Activated CD8-positive, alpha-beta T cell treated with anti-CD3 and anti-CD28 coated beads for 36 hours (primary cell): ENCODE measurements around the gene IDH2. TPM values are rescaled to one million over a fixed set of nuclear protein-coding genes. Genes with fewer than 3 reads are reported as not detected.
A peak's percentile ranks its signal among the peaks of the same experiment; 100 is the strongest.

Source experiments
- ATAC-seq: fragments of 200-7000 bp; cut with Tn5 transposase; one replicate; pipeline ENCODE4 v1.10.0; 2021; ENCODE audit warnings: mild to moderate bottlenecking, moderate library complexity
- CTCF ChIA-PET: fragments of 350-600 bp; sonication (Branson Sonifier 250); formaldehyde crosslinking; loops from one replicate; lab custom pipeline; 2021; ENCODE audit warnings: antibody characterized with exemption; lab: Charles Lee
- POLR2A ChIA-PET: fragments of 350-600 bp; sonication (Branson Sonifier 250); formaldehyde crosslinking; loops from one replicate; lab custom pipeline; 2021; ENCODE audit warnings: antibody characterized with exemption; lab: Charles Lee
- DNase-seq: peaks from one replicate; pipeline ENCODE4 v3.0.0-alpha.2; 2020
- H3K27ac Mint-ChIP-seq: one replicate; pipeline ENCODE4 v1.8.0; 2021; ENCODE audit warnings: mild to moderate bottlenecking, mixed read lengths
- H3K27me3 Mint-ChIP-seq: one replicate; pipeline ENCODE4 v1.8.0; 2021; ENCODE audit warnings: mixed read lengths
- H3K36me3 Mint-ChIP-seq: one replicate; pipeline ENCODE4 v1.8.0; 2021; ENCODE audit warnings: low read depth, mixed read lengths
- H3K4me1 Mint-ChIP-seq: one replicate; pipeline ENCODE4 v1.8.0; 2021; ENCODE audit warnings: low read depth, mixed read lengths
- H3K4me3 Mint-ChIP-seq: one replicate; pipeline ENCODE4 v1.8.0; 2021; ENCODE audit warnings: mild to moderate bottlenecking, moderate library complexity, mixed read lengths
- H3K9me3 Mint-ChIP-seq: one replicate; pipeline ENCODE4 v1.8.0; 2021; ENCODE audit warnings: mixed read lengths
- intact Hi-C: fragments of 100-400 bp; cut with micrococcal nuclease; formaldehyde crosslinking; loops from one replicate; pipeline ENCODE4 v1.10.0; 2022
- total RNA-seq, 2 experiments: library from RNA; stranded (reverse); gene quantifications; one replicate each; pipeline ENCODE4 v1.2.3, GENCODE V29; 2021
- TF ChIP-seq, protein P1 (sequence below): fragments of 200-600 bp; IDR thresholded peaks from one replicate; pipeline ENCODE4 v1.8.0; 2022; ENCODE audit warnings: antibody characterized with exemption, mild to moderate bottlenecking

The IDH2 gene
- total RNA-seq, 2 experiments from 2014 or later: 171 to 180 TPM

DNA sequence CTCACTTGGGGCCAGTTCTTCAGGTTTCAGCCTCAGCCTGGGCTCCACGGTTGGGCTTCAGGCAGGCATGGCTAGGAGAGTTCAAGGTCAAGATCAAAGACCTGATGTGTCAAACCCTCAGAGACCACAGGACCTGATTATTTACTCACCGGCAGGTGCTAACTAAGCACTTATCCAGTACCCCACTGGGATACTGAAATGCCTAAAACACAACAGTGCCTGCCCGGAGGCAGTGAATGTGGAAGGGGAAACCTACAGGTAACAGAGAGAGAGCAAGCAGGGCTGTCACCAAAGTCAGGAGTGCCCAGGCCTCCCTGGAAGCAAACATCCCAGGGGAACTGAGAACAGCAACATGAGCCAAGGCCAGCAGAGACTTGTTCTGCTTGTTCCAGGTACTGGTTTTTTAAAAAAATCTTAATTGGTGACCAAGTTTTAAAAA is 6.7 kb downstream of the IDH2 start:
- ChIA-PET POLR2A (interaction anchor here (1.2 kb wide), 1 partner anchor 172 kb away, joined by 3 read pairs; no protein-coding TSS in a partner anchor), CTCF (interaction anchor here (1.6 kb wide), 1 partner anchor 47 kb away, joined by 4 read pairs; no protein-coding TSS in a partner anchor)
- Mint-ChIP-seq H3K36me3 (peaks cover 42% of the 10 kb centered on the region), H3K27me3 (no peaks in the 10 kb centered on the region), H3K4me3 (peak overlapping the region; percentile 12), H3K9me3 (peaks cover 2% of the 10 kb centered on the region), H3K27ac (peak overlapping the region; percentile 96), H3K4me1 (peaks cover 70% of the 10 kb centered on the region)
- no peak for ATAC-seq
- TF ChIP-seq, protein P1, sequence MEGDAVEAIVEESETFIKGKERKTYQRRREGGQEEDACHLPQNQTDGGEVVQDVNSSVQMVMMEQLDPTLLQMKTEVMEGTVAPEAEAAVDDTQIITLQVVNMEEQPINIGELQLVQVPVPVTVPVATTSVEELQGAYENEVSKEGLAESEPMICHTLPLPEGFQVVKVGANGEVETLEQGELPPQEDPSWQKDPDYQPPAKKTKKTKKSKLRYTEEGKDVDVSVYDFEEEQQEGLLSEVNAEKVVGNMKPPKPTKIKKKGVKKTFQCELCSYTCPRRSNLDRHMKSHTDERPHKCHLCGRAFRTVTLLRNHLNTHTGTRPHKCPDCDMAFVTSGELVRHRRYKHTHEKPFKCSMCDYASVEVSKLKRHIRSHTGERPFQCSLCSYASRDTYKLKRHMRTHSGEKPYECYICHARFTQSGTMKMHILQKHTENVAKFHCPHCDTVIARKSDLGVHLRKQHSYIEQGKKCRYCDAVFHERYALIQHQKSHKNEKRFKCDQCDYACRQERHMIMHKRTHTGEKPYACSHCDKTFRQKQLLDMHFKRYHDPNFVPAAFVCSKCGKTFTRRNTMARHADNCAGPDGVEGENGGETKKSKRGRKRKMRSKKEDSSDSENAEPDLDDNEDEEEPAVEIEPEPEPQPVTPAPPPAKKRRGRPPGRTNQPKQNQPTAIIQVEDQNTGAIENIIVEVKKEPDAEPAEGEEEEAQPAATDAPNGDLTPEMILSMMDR: no peak
- DNase-seq: peak; percentile 50
- intact Hi-C loops: loop anchor here (5.0 kb wide), 1 partner anchor 203 kb away; the partner anchor contains the start of gene AP3S2

- peaks cover 2% of the 10 kb centered on the region for H3K9me3 Mint-ChIP-seq
These were observed 10.9 kb downstream of the IDH2 start for GRCh38 chr15:90091156-90091931.

DNA sequence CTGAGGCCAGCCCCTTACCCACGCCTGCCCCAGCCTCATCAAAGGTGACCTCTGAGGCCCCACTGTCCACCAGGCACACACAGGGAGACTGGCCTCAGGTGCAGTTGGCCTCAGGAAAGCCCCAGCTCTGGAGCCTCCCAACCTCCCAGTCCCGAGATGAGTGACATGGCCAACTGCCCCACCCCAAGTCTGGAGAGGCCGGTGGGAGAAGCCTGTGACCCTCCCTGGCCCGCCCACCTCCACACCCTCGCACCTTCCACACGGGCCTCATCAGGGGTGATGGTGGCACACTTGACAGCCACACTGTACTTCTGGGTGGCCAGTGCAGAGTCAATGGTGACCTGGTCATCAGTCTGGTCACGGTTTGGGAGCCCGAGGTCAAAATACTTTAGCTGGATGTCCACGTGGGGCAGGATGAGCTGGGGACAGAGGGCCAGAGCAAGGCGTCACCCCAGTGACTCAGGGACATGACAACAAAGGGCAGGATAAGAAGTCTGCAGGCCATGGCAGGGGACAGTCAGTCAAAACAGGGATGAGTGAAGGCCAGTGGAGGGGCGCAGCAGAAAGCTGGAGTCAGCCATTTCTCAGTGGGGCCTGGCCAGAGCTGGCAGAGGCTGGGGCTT is 11.9 kb downstream of the IDH2 start:
- CTCF ChIA-PET: no interaction called here
- intact Hi-C loops: no loop called here
- Mint-ChIP-seq H3K27me3 (no peaks in the 10 kb centered on the region), H3K4me1 (peaks cover 29% of the 10 kb centered on the region), H3K36me3 (peaks cover 47% of the 10 kb centered on the region), H3K27ac (no peak overlapping the region), H3K9me3 (no peaks in the 10 kb centered on the region), H3K4me3 (no peak overlapping the region)
- TF ChIP-seq, protein P1: no peak
- ATAC-seq: no peak
- POLR2A ChIA-PET: interaction anchor here (1.8 kb wide), 1 partner anchor 9 kb away, joined by 8 read pairs; no protein-coding TSS in a partner anchor
- DNase-seq: no peak

More at GRCh38 chr15:90091156-90091931, 10.9 kb downstream of the IDH2 start:
- no peak overlapping the region for H3K27ac Mint-ChIP-seq
- H3K4me1 Mint-ChIP-seq: peaks cover 36% of the 10 kb centered on the region
- no peaks in the 10 kb centered on the region for H3K27me3 Mint-ChIP-seq
- intact Hi-C loops: no loop called here
- ChIA-PET POLR2A (no interaction called here), CTCF (no interaction called here)
- peaks cover 49% of the 10 kb centered on the region for H3K36me3 Mint-ChIP-seq
- TF ChIP-seq, protein P1: no peak
- DNase-seq (no peak), ATAC-seq (no peak)
- H3K4me3 Mint-ChIP-seq: no peak overlapping the region

DNA sequence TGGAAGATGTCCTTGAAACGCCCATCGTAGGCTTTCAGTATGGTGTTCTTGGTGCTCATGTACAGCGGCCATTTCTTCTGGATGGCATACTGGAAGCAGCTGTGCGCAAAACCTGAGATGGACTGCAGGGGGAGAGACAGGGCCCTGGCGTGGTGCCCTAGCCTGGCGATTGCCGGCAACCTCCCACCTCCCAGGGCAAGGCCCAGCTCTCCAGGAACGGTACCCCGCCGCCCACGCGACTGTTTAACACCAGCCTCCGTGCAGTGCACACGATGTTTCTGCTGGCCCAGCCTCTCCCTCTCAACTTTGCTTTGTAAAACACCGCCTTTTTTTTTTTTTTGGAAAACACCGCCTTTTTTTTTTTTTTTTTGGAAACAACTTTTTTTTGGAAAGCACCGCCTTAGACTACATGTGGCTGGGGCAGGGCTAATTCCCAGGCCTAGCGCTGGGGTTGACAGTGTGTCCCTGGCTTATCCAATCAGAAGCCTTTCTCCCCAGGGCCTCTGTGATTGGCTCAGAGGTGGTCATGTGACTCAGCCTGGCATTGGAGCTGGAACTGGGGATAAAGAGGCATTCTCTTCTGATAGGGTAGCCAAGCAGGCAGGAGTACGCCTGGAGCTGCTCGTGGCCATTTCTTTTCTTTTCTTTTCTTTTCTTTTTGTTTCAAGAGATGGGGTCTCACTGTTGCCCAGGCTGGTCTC is 14.7 kb downstream of the IDH2 start:
- ChIA-PET POLR2A (interaction anchor here (0.9 to 1.6 kb wide), 3 partner anchors 9 to 194 kb away, joined by 3 to 5 read pairs (median 4); partner anchors contain the start of gene AP3S2), CTCF (interaction anchor here (1.1 to 3.8 kb wide), 7 partner anchors 11 to 370 kb away, joined by 3 to 25 read pairs (median 6); no protein-coding TSS in a partner anchor)
- Mint-ChIP-seq H3K27ac (no peak overlapping the region), H3K4me1 (peaks cover 10% of the 10 kb centered on the region), H3K4me3 (no peak overlapping the region), H3K27me3 (no peaks in the 10 kb centered on the region), H3K9me3 (no peaks in the 10 kb centered on the region), H3K36me3 (peaks cover 42% of the 10 kb centered on the region)
- TF ChIP-seq, protein P1: no peak
- DNase-seq (peak; percentile 61), ATAC-seq (peak; percentile 61)
- intact Hi-C loops: loop anchor here (5.0 kb wide), 1 partner anchor 345 kb away; no protein-coding TSS in a partner anchor
